ENCODE measurements around the gene N4BP3.

Gene N4BP3

DNA sequence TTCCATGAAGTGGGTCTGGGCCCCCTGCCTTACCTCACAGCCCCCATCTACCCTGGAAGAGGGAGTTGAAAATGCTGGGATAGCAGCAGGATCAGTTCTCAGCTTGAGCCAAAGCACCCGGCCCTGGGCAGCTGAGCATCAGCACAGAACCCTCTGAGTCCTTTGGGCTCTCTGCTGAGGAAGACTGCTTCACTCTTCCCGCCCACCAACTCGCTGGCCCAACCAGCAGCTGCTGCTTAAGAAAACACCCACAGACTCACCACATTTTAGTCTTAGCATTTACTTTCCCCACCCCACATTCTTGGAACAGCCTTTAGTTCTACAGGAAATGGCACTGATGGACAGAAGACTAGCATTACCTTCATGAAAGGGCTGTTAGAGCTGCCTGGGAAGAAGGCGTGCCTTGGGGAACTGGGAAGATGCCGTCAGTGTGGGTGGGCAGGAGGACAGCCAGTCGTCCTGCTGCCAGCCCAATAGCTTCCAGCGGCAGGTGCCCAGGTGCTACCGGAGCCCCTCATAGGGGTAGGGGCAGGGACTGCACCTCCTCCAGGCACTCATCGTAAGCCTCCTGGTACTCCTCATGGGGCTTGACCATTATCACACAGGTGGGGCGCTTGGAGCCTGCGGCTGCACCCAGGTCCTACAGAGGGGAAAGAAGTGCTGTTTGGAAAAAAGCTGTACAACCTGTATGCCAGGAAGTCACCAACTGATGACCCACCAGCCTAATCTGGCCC is 36.0 kb downstream of the N4BP3 start:
- no peak for DNase-seq (ENCODE audit: low spot score)

GRCh38 chr5:178150977-178151734 is 37.8 kb downstream of the N4BP3 start:
- no peak for DNase-seq (ENCODE audit: low spot score)

- no peak for DNase-seq (ENCODE audit: low spot score)
These were observed 39.4 kb downstream of the N4BP3 start for GRCh38 chr5:178152491-178153444.

DNA sequence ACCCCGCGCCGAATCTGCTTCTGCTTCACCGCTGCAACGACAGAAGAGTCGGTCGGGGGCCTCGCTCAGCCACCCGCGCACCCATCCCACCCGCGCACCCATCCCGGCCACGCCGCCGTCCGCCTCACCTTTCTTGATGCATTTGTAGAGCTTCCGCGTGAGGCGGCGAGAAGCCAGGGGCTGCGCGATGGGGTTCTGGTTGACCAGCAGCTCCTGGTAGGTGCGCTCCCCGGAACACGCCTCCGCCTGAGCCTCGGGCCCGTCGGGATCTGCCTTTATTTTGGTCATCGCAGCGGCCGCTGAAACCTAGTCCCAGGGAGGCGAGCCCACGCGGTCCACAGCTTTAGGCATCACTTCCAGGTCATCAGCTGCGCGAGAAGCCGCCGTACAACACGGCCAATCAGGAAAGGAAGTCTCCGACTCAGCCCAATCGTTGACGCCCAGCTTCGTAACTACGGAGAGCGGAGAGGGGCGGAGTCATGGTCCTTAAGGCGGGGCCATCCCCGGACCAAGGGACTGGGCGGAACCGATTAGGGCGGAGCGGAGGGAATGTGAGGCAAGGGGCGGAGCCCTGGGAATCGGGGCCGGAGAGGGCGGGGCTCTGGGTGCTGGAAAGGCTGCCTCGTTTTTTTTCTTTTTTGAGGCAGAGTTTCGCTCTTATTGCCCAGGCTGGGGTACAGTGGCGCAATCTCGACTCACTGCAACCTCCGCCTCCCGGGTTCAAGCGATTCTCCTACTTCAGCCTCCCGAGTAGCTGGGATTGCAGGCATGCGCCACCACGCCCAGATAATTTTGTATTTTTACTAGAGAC is 40.4 kb downstream of the N4BP3 start, which contains the start of gene NHP2:
TSS of gene NHP2 (minus strand) at position 356 of the 811 bp plus-strand sequence. CDS start at position 288, 68 bp downstream.
- peak; percentile 99 for DNase-seq (ENCODE audit: low spot score)

DNA sequence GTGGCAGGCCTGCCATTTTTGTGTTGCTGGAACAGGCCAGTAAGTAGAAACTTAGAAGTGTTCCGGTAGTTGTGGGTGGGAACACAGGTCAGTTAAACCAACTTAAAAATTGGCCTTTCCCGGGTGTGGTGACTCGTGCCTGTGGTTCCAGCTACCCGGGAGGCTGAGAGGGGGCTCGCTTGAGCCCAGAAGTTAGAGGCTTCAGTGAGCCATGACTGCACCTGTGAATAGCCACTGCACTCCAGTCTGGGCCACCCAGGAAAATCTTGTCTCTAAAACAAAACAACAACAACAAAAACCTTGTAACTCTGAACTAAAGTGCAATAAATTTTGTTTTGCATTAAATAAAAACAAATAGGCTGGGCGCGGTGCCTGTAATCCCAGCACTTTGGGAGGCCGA is 41.7 kb downstream of the N4BP3 start:
- no peak for DNase-seq (ENCODE audit: low spot score)

DNA sequence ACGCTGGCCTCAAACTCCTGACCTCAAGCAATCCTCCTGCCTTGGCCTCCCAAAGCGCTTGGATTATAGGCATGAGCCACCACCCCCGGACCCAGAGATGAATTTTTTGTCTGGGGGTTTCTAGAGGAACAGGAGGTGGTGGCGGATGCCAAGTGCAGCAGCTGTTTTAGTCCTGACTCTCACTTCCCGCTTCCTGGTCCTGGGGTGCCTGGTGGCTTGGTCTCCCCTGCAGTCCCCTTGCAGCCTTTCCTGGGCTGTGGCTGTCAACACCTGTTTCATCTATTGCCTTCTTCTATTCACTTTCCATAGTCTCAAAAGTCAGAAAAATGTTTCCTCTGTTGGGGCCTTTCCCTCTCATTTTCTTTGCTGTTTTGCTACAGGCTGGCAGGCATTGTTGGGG is 46.8 kb downstream of the N4BP3 start:
- DNase-seq (ENCODE audit: low spot score) = no peak

DNA sequence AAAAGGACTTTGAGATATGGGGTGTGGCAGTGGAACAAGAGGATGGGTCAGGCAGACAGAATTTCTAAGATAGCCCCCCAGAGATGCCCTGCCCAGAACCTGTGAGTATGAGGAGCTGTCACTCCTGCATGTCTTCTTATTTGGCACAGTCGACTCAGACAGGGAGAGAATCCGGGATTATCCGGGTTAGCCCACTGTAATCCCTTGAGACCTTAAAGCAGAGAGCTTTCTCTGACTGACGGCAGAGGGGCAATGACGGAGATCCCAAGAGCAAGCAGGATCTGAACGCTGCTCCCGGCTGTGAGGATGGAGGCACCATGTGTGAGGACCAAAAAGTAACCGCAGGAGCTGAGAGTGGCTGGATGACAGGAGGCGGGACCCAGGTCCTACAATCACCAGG is 49.1 kb downstream of the N4BP3 start:
- DNase-seq (ENCODE audit: low spot score) = no peak

DNA sequence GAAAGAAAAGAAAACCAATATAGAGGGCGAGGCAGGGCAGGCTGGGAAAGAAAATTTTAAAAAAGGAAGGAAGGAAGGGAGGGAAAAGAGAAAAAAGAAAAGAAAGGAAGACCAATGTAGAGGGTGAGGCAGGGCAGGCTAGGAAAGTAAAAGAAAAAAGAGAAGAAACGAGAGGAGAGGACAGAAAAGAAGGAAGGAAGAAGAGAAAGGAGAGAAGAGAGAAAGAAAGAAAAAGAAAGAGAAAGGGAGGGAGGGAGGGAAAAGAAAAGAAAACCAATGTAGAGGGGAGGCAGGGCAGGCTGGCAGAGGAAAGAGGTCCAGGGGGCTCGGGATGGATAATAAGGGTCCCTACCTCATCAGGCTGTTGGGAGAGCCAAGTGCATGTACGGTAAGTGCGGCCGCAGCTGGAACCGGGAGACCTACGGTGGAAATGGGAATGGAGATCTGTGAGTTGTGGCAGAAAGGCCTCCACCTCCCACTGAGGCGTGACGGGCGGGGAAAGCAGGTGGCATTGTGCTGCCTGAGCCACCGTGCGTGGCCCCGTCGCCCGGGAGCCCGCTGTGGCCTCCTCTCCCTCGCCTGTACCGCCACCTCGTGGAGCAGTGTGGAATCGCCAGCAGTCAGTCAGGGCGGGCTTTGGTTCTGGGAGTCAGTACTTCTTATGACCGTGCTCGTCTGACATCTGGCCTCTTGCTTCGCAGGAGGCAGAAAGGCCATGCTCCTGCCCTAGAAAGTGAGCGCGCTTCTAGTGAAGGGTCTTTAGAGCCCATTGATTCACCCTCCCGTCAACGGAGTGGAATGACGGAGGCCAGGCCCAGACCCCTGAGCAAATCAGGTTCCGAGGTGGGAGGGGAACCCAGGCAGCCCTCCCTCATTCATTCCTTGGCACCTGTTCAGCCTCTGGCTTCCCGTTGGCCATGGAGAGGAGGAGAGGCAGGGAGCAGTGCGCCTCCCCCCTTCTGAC is 50.7 kb downstream of the N4BP3 start:
- peak; percentile 86 for DNase-seq (ENCODE audit: low spot score)

- no peak for DNase-seq (ENCODE audit: low spot score)
These were observed 52.2 kb downstream of the N4BP3 start for GRCh38 chr5:178165581-178165980.

- DNase-seq (ENCODE audit: low spot score) = no peak
These were observed 57.1 kb downstream of the N4BP3 start for GRCh38 chr5:178170455-178170854.

- DNase-seq (ENCODE audit: low spot score) = no peak
These were observed 61.1 kb downstream of the N4BP3 start for GRCh38 chr5:178174456-178174855.
